ENCODE data around the gene DTX3L. TPM values are rescaled to one million over a fixed set of nuclear protein-coding genes. Genes with fewer than 3 reads are reported as not detected.

The DTX3L gene
- total and polyA plus RNA-seq, 10 of the 15 experiments (the other 5 are each of a cell fraction or from before 2014, with no cell fraction given): 9.9 to 41.4 (median 21.7) TPM

- no peak for TF ChIP-seq CBX3 (IDR thresholded peaks at IDR 0.05; ENCODE audit: borderline replicate concordance, low read depth)
- no peak for TF ChIP-seq HCFC1 (IDR thresholded peaks at IDR 0.05; ENCODE audit: low read length)
- TF ChIP-seq E2F4 (IDR thresholded peaks at IDR 0.05; ENCODE audit: low read depth, low read length): no peak
- peak; percentile 65 for TF ChIP-seq MTA2 (IDR thresholded peaks at IDR 0.05; ENCODE audit: low read depth)
- TF ChIP-seq WRNIP1 (IDR thresholded peaks at IDR 0.05; ENCODE audit: borderline replicate concordance, low read depth, low read length): no peak
- TF ChIP-seq HDAC2 (IDR thresholded peaks at IDR 0.05): no peak
- TF ChIP-seq ELK1 (IDR thresholded peaks at IDR 0.05; ENCODE audit: low read depth, low read length): no peak
- no peak for TF ChIP-seq USF1 (IDR thresholded peaks at IDR 0.05; ENCODE audit: borderline replicate concordance, extremely low read length, insufficient read depth, low read depth, low read length)
- TF ChIP-seq EP300 (IDR thresholded peaks at IDR 0.05; ENCODE audit: borderline replicate concordance in 1 of 2, control insufficient read depth in 1 of 2, low read depth in 2 of 2, low read length in 2 of 2): peak; percentile 67 to 90; a peak in 3 of 4 replicates
- TF ChIP-seq MEF2B (IDR thresholded peaks at IDR 0.05; ENCODE audit: partially characterized antibody, poor library complexity, severe bottlenecking): peak; percentile 61
- TF ChIP-seq ZBTB11 (CRISPR knock-in tag; IDR thresholded peaks at IDR 0.05): no peak
- TF ChIP-seq BCLAF1 (IDR thresholded peaks at IDR 0.05): no peak
- peak; percentile 45; the same call in 1 of the 2 replicates for TF ChIP-seq ZBED1 (IDR thresholded peaks at IDR 0.05; ENCODE audit: borderline replicate concordance)
- no peak for TF ChIP-seq ZNF622 (IDR thresholded peaks at IDR 0.05)
- no peak for TF ChIP-seq KLF5 (IDR thresholded peaks at IDR 0.05; ENCODE audit: partially characterized antibody)
- TF ChIP-seq BCL3 (IDR thresholded peaks at IDR 0.05; ENCODE audit: borderline replicate concordance, insufficient read depth, low read depth, low read length, poor library complexity, severe bottlenecking): peak; percentile 47
- no peak for TF ChIP-seq POLR2A (IDR thresholded peaks at IDR 0.05; ENCODE audit: low read depth, low read length)
- no peak for TF ChIP-seq RFX5 (IDR thresholded peaks at IDR 0.05; ENCODE audit: low read depth, low read length)
- peak; percentile 58; the same call in 1 of the 2 replicates for TF ChIP-seq MTA3 (IDR thresholded peaks at IDR 0.05; ENCODE audit: borderline replicate concordance, low read length)
- no peak for TF ChIP-seq SREBF2 (IDR thresholded peaks at IDR 0.05; ENCODE audit: low read length)
Measured at GRCh38 chr3:122533931-122534334, 30.2 kb upstream of the DTX3L start (continued).
